ENCODE results near the gene PTCH1.
A peak's percentile ranks its signal among the peaks of the same experiment; 100 is the strongest.

Gene PTCH1

GRCh38 chr9:95433096-95433819, 83.5 kb downstream of the PTCH1 start:
- FAIRE-seq = no peak
- DNase-seq (ENCODE audit: insufficient read length) = no peak
- TF ChIP-seq POLR2AphosphoS5 (IDR thresholded peaks at IDR 0.05; ENCODE audit: low read depth, low read length) (no peak), POLR2A (IDR thresholded peaks at IDR 0.05; ENCODE audit: low read depth, low read length) (no peak), TAF1 (IDR thresholded peaks at IDR 0.05; ENCODE audit: borderline replicate concordance, low read depth, low read length) (no peak)

- DNase-seq (ENCODE audit: insufficient read length) (no peak), FAIRE-seq (no peak)
- no peak for TF ChIP-seq TAF1 (IDR thresholded peaks at IDR 0.05; ENCODE audit: borderline replicate concordance, low read depth, low read length)
- no peak for TF ChIP-seq POLR2A (IDR thresholded peaks at IDR 0.05; ENCODE audit: low read depth, low read length)
- TF ChIP-seq POLR2AphosphoS5 (IDR thresholded peaks at IDR 0.05; ENCODE audit: low read depth, low read length) = no peak
Measured at GRCh38 chr9:95431286-95431685, 85.5 kb downstream of the PTCH1 start.

- no peak for TF ChIP-seq POLR2AphosphoS5 (IDR thresholded peaks at IDR 0.05; ENCODE audit: low read depth, low read length)
- no peak for TF ChIP-seq TAF1 (IDR thresholded peaks at IDR 0.05; ENCODE audit: borderline replicate concordance, low read depth, low read length)
- no peak for TF ChIP-seq POLR2A (IDR thresholded peaks at IDR 0.05; ENCODE audit: low read depth, low read length)
- no peak for FAIRE-seq
- no peak for DNase-seq (ENCODE audit: insufficient read length)
Measured at GRCh38 chr9:95429948-95430620, 86.7 kb downstream of the PTCH1 start.

- FAIRE-seq (no peak), DNase-seq (ENCODE audit: insufficient read length) (no peak)
- no peak for TF ChIP-seq POLR2AphosphoS5 (IDR thresholded peaks at IDR 0.05; ENCODE audit: low read depth, low read length)
- TF ChIP-seq TAF1 (IDR thresholded peaks at IDR 0.05; ENCODE audit: borderline replicate concordance, low read depth, low read length) = no peak
- no peak for TF ChIP-seq POLR2A (IDR thresholded peaks at IDR 0.05; ENCODE audit: low read depth, low read length)
Measured at GRCh38 chr9:95429096-95429495, 87.7 kb downstream of the PTCH1 start.

- DNase-seq (ENCODE audit: insufficient read length) (no peak), FAIRE-seq (no peak)
- TF ChIP-seq TAF1 (IDR thresholded peaks at IDR 0.05; ENCODE audit: borderline replicate concordance, low read depth, low read length) (no peak), POLR2AphosphoS5 (IDR thresholded peaks at IDR 0.05; ENCODE audit: low read depth, low read length) (no peak), POLR2A (IDR thresholded peaks at IDR 0.05; ENCODE audit: low read depth, low read length) (no peak)
Measured at GRCh38 chr9:95425910-95426551, 90.7 kb downstream of the PTCH1 start.

GRCh38 chr9:95422650-95423049, 94.1 kb downstream of the PTCH1 start:
- FAIRE-seq = no peak
- no peak for DNase-seq (ENCODE audit: insufficient read length)
- TF ChIP-seq POLR2AphosphoS5 (IDR thresholded peaks at IDR 0.05; ENCODE audit: low read depth, low read length) (no peak), POLR2A (IDR thresholded peaks at IDR 0.05; ENCODE audit: low read depth, low read length) (no peak), TAF1 (IDR thresholded peaks at IDR 0.05; ENCODE audit: borderline replicate concordance, low read depth, low read length) (no peak)

- FAIRE-seq (peak; percentile 61), DNase-seq (ENCODE audit: insufficient read length) (no peak)
- TF ChIP-seq POLR2A (IDR thresholded peaks at IDR 0.05; ENCODE audit: low read depth, low read length) (no peak), TAF1 (IDR thresholded peaks at IDR 0.05; ENCODE audit: borderline replicate concordance, low read depth, low read length) (no peak), POLR2AphosphoS5 (IDR thresholded peaks at IDR 0.05; ENCODE audit: low read depth, low read length) (no peak)
Measured at GRCh38 chr9:95420518-95420917, 96.3 kb downstream of the PTCH1 start.

GRCh38 chr9:95419444-95419843, 97.3 kb downstream of the PTCH1 start:
- no peak for FAIRE-seq
- TF ChIP-seq POLR2A (IDR thresholded peaks at IDR 0.05; ENCODE audit: low read depth, low read length) (no peak), TAF1 (IDR thresholded peaks at IDR 0.05; ENCODE audit: borderline replicate concordance, low read depth, low read length) (no peak), POLR2AphosphoS5 (IDR thresholded peaks at IDR 0.05; ENCODE audit: low read depth, low read length) (no peak)

GRCh38 chr9:95415158-95415557, 101.6 kb downstream of the PTCH1 start:
- FAIRE-seq (no peak), DNase-seq (ENCODE audit: insufficient read length) (no peak)
- no peak for TF ChIP-seq TAF1 (IDR thresholded peaks at IDR 0.05; ENCODE audit: borderline replicate concordance, low read depth, low read length)
- no peak for TF ChIP-seq POLR2AphosphoS5 (IDR thresholded peaks at IDR 0.05; ENCODE audit: low read depth, low read length)
- TF ChIP-seq POLR2A (IDR thresholded peaks at IDR 0.05; ENCODE audit: low read depth, low read length) = no peak

More at GRCh38 chr9:95419444-95419843, 97.3 kb downstream of the PTCH1 start:
- DNase-seq (ENCODE audit: insufficient read length) = no peak

GRCh38 chr9:95413793-95414192, 103.0 kb downstream of the PTCH1 start:
- FAIRE-seq (no peak), DNase-seq (ENCODE audit: insufficient read length) (no peak)
- TF ChIP-seq POLR2AphosphoS5 (IDR thresholded peaks at IDR 0.05; ENCODE audit: low read depth, low read length) = no peak
- TF ChIP-seq POLR2A (IDR thresholded peaks at IDR 0.05; ENCODE audit: low read depth, low read length) = no peak
- TF ChIP-seq TAF1 (IDR thresholded peaks at IDR 0.05; ENCODE audit: borderline replicate concordance, low read depth, low read length) = no peak

GRCh38 chr9:95411054-95411892, 105.5 kb downstream of the PTCH1 start:
- no peak for DNase-seq (ENCODE audit: insufficient read length)
- no peak for TF ChIP-seq TAF1 (IDR thresholded peaks at IDR 0.05; ENCODE audit: borderline replicate concordance, low read depth, low read length)
- no peak for TF ChIP-seq POLR2A (IDR thresholded peaks at IDR 0.05; ENCODE audit: low read depth, low read length)
- no peak for TF ChIP-seq POLR2AphosphoS5 (IDR thresholded peaks at IDR 0.05; ENCODE audit: low read depth, low read length)
- FAIRE-seq = no peak
